Fibroblast of the aortic adventitia (primary cell): ENCODE data around the gene PTH2R. TPM values are rescaled to one million over a fixed set of nuclear protein-coding genes. Genes with fewer than 3 reads are reported as not detected.
"Not testable (repeated sequence)": the region's sequence is repeated elsewhere in the genome, so short reads cannot be mapped to it uniquely, and the experiment has no call there.

ENCODE experiments used
- DNase-seq: peaks from one replicate; pipeline ENCODE4 v3.0.0-alpha.2; 2010; ENCODE audit warnings: low read depth
- H3K4me3 ChIP-seq: 2 replicates; pipeline ENCODE4 v1.5.1; 2011; ENCODE audit warnings: low read depth, mild to moderate bottlenecking, control low read depth, low read length, moderate library complexity
- CTCF ChIP-seq: IDR thresholded peaks from 2 replicates; pipeline ENCODE4 v1.5.1; 2011; ENCODE audit warnings: mild to moderate bottlenecking, low read length, control low read depth, inconsistent platforms; ENCODE audit not compliant: insufficient read depth
- total RNA-seq: library from RNA; depleted of rRNA; stranded (reverse); fragments of >200 nt; gene quantifications from 2 replicates; pipeline ENCODE4 v1.2.3, GENCODE V29; 2012; ENCODE audit warnings: low replicate concordance

The PTH2R gene
- total RNA-seq, 1 donor = not detected

GRCh38 chr2:208440716-208441115 lies 34.1 kb downstream of the PTH2R start:
- no peak for TF ChIP-seq CTCF
- no peak for DNase-seq
- no peak overlapping the region for H3K4me3 ChIP-seq

GRCh38 chr2:208441951-208442350 lies 35.4 kb downstream of the PTH2R start:
- DNase-seq = no peak
- H3K4me3 ChIP-seq = no peak overlapping the region
- TF ChIP-seq CTCF = no peak

- not testable (repeated sequence) for DNase-seq, H3K4me3 ChIP-seq
Measured at GRCh38 chr2:208447447-208447846, 40.9 kb downstream of the PTH2R start.

GRCh38 chr2:208451061-208451460 lies 44.5 kb downstream of the PTH2R start:
- no peak for TF ChIP-seq CTCF
- no peak overlapping the region for H3K4me3 ChIP-seq
- no peak for DNase-seq

GRCh38 chr2:208454861-208455260 lies 48.3 kb downstream of the PTH2R start:
- TF ChIP-seq CTCF = no peak
- DNase-seq = no peak
- H3K4me3 ChIP-seq = no peak overlapping the region

GRCh38 chr2:208463721-208464120 lies 57.1 kb downstream of the PTH2R start:
- no peak for DNase-seq
- no peak overlapping the region for H3K4me3 ChIP-seq
- no peak for TF ChIP-seq CTCF

- TF ChIP-seq CTCF = no peak
Measured at GRCh38 chr2:208464205-208464604, 57.6 kb downstream of the PTH2R start.

More at GRCh38 chr2:208464205-208464604, 57.6 kb downstream of the PTH2R start:
- no peak overlapping the region for H3K4me3 ChIP-seq
- DNase-seq = no peak
